ENCODE results near the gene FCRLA.
"Not testable (repeated sequence)": the region's sequence is repeated elsewhere in the genome, so short reads cannot be mapped to it uniquely, and the experiment has no call there.

FCRLA gene

GRCh38 chr1:161722406-161722805, 15.4 kb downstream of the FCRLA start:
- no peak for ATAC-seq
- TF ChIP-seq, protein P1, sequence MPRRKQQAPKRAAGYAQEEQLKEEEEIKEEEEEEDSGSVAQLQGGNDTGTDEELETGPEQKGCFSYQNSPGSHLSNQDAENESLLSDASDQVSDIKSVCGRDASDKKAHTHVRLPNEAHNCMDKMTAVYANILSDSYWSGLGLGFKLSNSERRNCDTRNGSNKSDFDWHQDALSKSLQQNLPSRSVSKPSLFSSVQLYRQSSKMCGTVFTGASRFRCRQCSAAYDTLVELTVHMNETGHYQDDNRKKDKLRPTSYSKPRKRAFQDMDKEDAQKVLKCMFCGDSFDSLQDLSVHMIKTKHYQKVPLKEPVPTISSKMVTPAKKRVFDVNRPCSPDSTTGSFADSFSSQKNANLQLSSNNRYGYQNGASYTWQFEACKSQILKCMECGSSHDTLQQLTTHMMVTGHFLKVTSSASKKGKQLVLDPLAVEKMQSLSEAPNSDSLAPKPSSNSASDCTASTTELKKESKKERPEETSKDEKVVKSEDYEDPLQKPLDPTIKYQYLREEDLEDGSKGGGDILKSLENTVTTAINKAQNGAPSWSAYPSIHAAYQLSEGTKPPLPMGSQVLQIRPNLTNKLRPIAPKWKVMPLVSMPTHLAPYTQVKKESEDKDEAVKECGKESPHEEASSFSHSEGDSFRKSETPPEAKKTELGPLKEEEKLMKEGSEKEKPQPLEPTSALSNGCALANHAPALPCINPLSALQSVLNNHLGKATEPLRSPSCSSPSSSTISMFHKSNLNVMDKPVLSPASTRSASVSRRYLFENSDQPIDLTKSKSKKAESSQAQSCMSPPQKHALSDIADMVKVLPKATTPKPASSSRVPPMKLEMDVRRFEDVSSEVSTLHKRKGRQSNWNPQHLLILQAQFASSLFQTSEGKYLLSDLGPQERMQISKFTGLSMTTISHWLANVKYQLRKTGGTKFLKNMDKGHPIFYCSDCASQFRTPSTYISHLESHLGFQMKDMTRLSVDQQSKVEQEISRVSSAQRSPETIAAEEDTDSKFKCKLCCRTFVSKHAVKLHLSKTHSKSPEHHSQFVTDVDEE (CRISPR knock-in tag; IDR thresholded peaks at IDR 0.05): no peak
- TF ChIP-seq, protein P2, sequence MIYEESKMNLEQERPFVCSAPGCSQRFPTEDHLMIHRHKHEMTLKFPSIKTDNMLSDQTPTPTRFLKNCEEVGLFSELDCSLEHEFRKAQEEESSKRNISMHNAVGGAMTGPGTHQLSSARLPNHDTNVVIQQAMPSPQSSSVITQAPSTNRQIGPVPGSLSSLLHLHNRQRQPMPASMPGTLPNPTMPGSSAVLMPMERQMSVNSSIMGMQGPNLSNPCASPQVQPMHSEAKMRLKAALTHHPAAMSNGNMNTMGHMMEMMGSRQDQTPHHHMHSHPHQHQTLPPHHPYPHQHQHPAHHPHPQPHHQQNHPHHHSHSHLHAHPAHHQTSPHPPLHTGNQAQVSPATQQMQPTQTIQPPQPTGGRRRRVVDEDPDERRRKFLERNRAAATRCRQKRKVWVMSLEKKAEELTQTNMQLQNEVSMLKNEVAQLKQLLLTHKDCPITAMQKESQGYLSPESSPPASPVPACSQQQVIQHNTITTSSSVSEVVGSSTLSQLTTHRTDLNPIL (CRISPR knock-in tag; IDR thresholded peaks at IDR 0.05; ENCODE audit: low read depth): no peak
- TF ChIP-seq ARNTL (CRISPR knock-in tag; IDR thresholded peaks at IDR 0.05; ENCODE audit: borderline replicate concordance, low read depth): no peak
- TF ChIP-seq, protein P3, sequence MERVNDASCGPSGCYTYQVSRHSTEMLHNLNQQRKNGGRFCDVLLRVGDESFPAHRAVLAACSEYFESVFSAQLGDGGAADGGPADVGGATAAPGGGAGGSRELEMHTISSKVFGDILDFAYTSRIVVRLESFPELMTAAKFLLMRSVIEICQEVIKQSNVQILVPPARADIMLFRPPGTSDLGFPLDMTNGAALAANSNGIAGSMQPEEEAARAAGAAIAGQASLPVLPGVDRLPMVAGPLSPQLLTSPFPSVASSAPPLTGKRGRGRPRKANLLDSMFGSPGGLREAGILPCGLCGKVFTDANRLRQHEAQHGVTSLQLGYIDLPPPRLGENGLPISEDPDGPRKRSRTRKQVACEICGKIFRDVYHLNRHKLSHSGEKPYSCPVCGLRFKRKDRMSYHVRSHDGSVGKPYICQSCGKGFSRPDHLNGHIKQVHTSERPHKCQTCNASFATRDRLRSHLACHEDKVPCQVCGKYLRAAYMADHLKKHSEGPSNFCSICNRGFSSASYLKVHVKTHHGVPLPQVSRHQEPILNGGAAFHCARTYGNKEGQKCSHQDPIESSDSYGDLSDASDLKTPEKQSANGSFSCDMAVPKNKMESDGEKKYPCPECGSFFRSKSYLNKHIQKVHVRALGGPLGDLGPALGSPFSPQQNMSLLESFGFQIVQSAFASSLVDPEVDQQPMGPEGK (CRISPR knock-in tag; IDR thresholded peaks at IDR 0.05; ENCODE audit: borderline replicate concordance): no peak
- TF ChIP-seq RARB (CRISPR knock-in tag; IDR thresholded peaks at IDR 0.05): no peak
- TF ChIP-seq CSRNP3 (CRISPR knock-in tag; IDR thresholded peaks at IDR 0.05): no peak
- no peak for TF ChIP-seq CSDC2 (CRISPR knock-in tag; IDR thresholded peaks at IDR 0.05)
- TF ChIP-seq ZFP30 (CRISPR knock-in tag; IDR thresholded peaks at IDR 0.05): no peak
- TF ChIP-seq GLIS3 (CRISPR knock-in tag; IDR thresholded peaks at IDR 0.05): no peak
- TF ChIP-seq ZC3H10 (CRISPR knock-in tag; IDR thresholded peaks at IDR 0.05): no peak

- no peak for ATAC-seq
Observed at GRCh38 chr1:161723459-161724141, 16.6 kb downstream of the FCRLA start.

GRCh38 chr1:161725258-161725907, 18.4 kb downstream of the FCRLA start:
- not testable (repeated sequence) for ATAC-seq

More at GRCh38 chr1:161723459-161724141, 16.6 kb downstream of the FCRLA start:
- TF ChIP-seq CSDC2 (CRISPR knock-in tag; IDR thresholded peaks at IDR 0.05) (no peak), ZNF70 (CRISPR knock-in tag; IDR thresholded peaks at IDR 0.05) (no peak), GLIS3 (CRISPR knock-in tag; IDR thresholded peaks at IDR 0.05) (no peak), ESRRG (CRISPR knock-in tag; IDR thresholded peaks at IDR 0.05) (no peak), ZNF8 (CRISPR knock-in tag; IDR thresholded peaks at IDR 0.05) (no peak), ISL1 (CRISPR knock-in tag; IDR thresholded peaks at IDR 0.05) (no peak), ARNTL (CRISPR knock-in tag; IDR thresholded peaks at IDR 0.05; ENCODE audit: borderline replicate concordance, low read depth) (no peak)
- TF ChIP-seq, protein P1 (CRISPR knock-in tag; IDR thresholded peaks at IDR 0.05): no peak

DNA sequence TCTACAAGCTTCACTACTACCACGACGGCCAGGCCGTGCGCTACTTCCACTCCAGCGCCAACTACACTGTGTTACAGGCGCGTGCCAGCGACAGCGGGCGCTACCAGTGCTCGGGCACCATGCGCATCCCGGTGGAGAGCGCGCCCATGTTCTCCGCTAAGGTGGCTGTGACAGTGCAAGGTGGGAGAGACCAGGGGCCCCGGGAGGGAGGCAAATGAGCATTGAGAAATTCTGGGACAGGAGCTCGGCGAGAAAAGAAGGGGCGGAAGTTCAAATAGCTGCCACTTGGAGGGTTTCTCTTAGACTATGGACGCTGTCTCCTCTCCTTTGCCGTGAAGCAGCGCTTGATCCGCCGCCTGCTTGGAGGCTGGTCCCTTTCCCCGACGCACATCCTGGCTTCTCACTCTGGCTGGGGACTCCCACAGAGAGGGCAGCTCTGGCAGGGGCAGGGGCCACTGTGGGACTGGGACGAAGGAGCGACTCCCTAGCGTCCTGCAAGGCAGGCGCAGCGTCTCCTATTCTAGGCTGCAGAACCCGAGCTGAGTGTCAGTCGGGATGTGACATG, 19.0 kb downstream of the FCRLA start:
- ATAC-seq: peak; percentile 67

More for the DNA sequence above, 19.0 kb downstream of the FCRLA start:
- TF ChIP-seq BACH2 (CRISPR knock-in tag; IDR thresholded peaks at IDR 0.05; ENCODE audit: borderline replicate concordance) (no peak), OSR1 (CRISPR knock-in tag; IDR thresholded peaks at IDR 0.05) (no peak), ZNF70 (CRISPR knock-in tag; IDR thresholded peaks at IDR 0.05) (no peak), GLIS3 (CRISPR knock-in tag; IDR thresholded peaks at IDR 0.05) (no peak), TOX (CRISPR knock-in tag; IDR thresholded peaks at IDR 0.05; ENCODE audit: borderline replicate concordance) (no peak), RARB (CRISPR knock-in tag; IDR thresholded peaks at IDR 0.05) (0 out of 2 replicates have a peak, but pooled peaks have one; percentile 43)
- TF ChIP-seq, protein P2 (CRISPR knock-in tag; IDR thresholded peaks at IDR 0.05; ENCODE audit: low read depth): no peak

Data from SK-N-SH treated with all-trans-retinoic acid at 6 μM for 48 hours (cell line).